GM18909 (cell line): Measurements from ENCODE around the gene F10.
"Not testable (repeated sequence)": the region's sequence is repeated elsewhere in the genome, so short reads cannot be mapped to it uniquely, and the experiment has no call there.

Experiments
- ATAC-seq: cut with Tn5 transposase; IDR thresholded peaks from one replicate; pipeline ENCODE4 v1.9.1; 2021; ENCODE audit warnings: mild to moderate bottlenecking; ENCODE audit not compliant: unreplicated experiment, poor library complexity

F10 gene

DNA sequence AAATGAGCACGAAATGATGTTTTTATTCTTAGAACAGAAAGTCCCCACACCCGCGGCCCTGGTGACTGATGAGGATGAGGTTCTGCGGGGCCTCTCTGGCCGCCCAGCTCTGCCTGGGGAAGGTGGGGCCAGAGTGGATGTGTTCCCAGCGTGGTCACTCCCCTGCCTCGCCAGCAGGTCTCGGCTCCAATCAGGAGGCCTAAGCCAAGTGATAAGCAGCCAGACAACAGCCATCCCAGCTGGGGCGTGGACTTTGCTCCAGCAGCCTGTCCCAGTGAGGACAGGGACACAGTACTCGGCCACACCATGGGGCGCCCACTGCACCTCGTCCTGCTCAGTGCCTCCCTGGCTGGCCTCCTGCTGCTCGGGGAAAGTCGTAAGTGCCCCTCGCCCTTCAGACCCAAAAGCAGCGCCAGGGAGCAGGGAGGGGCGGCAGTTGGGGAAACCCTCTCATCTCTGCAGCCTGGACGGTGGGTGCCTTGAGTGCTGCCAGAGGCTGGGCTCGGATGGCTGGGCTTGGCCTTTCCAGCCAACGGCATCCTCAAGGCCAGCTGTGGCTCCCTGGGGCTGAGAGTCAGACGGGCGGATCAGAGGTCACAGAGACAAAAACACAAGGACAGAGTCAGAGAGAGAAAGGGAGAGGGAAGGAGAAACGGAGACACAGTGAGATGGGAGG, at the start of gene F10:
TSS of gene F10 (plus strand) at position 250 of the 676 bp plus-strand sequence. CDS start at position 307, 57 bp downstream.
- no peak for ATAC-seq

DNA sequence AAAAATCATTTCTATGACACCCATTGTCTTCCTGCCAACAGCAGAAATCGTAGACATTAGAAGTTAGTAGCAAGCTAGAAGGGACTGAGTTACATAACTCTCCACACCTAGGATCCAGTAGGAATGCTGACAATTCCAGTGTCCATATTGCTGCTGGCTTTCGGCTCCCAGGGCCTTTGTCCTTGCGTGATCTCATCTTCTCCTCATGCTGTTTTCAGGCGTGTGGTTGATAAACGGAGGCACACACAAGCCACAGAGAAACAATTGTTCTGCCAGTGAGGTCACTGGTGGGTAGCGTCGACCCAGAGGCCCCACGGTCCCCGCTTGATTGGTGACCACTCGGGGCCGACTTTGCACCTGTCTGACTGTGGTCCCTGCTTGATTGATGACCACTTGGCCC, 48.7 kb upstream of the F10 start:
- ATAC-seq, result no peak

DNA sequence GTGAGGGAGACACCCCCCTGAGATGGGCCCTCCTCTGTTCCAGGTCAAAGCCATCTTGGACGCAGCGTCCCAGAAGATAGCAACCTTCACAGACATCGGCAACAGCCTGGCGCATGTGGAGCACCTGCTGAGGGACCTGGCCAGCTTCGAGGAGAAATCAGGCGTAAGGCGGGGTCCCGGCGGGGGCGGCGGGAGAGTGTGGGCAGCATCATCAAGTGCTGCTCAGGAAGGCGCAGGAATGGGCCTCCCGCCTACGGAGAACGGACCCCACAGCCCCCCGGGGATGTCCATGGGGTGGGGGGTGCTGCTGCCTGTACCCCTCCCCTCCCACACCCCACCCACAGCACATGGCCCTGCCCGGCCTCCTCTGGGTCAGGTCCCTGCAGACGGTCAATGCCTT, 48.2 kb upstream of the F10 start:
- ATAC-seq, result no peak

DNA sequence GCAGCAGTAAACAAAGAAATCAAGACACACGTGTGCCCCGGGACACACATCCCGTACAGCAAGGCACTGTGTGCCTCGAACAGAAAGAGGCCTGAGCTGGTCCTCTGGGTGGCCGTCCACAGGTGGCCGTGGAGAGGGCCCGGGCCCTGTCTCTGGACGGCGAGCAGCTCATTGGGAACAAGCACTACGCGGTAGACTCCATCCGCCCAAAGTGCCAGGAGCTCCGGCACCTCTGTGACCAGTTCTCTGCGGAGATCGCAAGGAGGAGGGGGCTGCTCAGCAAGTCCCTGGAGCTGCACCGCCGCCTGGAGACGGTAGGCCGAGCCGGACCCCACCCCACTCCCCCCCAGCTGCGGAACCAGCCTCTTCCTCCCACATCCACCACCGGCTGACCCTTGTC, 47.7 kb upstream of the F10 start:
- no peak for ATAC-seq

DNA sequence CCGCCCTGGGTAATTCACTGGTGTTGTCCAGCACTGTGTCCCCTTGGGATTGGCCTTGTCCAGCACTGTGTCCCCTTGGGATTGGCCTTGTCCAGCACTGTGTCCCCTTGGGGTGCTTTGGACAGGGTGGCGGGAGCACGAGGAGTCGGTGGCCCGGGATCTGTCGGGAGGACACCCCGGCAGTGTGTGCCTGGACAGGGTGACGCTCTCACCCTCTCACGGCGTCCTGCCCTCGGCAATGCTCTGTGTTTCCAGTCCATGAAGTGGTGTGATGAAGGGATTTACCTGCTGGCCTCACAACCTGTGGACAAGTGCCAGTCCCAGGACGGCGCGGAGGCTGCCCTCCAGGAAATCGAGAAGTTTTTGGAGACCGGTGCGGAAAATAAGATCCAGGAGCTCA, 46.9 kb upstream of the F10 start:
- no peak for ATAC-seq

DNA sequence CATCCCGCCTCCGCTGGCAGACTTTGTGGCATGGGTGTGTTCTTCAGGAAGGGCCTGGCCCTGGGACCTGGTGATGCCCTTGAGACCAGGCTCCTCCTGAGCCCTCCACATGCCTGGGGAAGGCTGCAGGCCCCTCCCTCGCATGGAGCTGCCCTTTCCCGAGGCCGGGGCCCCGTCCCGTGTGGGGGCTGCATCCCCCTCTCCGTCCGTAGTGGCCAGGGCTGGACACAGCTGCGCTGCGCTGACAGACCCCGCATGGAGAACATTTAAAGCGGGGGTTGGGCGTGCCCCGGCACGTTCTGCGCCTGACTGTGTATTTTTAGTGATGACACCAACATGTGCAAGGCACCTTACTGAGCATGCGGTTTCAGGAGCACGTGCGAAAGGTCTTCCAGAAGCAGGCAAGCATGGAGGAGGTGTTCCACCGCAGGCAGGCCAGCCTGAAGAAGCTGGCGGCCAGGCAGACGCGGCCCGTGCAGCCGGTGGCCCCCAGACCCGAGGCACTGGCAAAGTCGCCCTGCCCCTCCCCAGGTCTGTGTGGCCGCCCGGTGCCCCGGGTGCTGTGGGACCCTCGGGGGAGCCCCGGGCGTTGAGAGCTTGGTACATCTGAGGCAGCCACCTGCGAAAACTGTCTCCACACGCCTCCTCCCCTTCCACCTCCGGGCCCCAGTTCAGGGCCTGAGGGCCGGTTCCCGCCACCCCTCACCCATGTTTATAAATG, 45.8 kb upstream of the F10 start:
- ATAC-seq, result no peak

DNA sequence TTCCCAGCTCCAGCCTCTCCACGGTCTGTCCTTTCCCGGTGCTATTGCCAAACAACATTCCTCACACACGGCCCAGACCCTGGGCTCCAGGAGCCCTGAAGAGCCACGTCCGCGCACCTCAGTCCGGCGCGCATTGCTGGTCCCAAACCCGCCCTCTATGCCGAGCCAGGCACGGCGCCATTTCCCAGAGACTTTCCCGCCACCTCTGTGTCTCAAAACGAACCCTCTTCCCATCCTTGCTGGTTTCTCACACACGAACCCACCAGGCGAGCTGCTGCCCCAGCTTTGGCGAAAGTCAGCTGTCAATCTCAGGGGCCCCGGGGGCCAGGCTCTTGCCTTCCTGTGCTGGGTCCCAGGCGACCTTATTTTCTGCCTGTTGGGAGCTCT, 45.0 kb upstream of the F10 start:
- no peak for ATAC-seq

DNA sequence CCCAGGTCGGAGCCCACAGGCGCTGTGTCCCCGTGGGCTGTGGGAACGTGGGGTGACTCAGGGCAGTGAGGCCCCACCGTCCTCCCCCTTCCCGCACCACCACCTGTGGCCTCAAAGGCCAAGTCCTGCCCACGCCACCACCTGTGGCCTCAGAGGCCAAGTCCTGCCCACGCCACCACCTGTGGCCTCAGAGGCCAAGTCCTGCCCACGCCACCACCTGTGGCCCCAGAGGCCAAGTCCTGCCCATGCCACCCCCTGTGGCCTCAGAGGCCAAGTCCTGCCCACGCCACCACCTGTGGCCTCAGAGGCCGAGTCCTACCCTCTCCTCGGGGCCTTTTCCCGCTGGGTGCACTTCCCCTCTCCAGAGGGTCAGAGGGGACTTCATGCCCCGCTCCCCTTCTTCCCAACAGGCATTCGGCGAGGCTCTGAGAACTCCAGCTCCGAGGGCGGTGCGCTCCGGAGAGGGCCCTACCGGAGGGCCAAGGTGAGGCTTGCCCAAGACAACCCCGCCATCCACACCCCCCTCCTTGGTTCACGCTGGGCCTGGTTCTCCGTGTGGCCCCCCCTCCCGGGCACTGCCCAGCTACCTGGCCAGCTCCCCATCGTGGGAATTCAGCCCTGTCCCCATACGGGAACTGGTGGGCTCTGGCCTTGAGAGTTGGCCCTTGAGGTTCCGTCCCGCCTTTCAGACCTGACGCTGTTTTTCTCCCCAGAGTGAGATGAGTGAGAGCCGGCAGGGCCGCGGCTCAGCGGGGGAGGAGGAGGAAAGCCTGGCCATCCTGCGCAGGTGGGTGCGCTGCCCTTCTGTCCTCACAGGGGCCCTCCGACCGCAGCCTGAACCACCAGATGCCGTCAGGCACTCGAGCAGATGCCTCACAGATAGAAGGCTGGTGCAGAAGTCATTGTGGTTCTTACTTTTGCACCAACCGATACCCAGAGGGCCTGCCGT, 44.4 kb upstream of the F10 start:
- no peak for ATAC-seq

DNA sequence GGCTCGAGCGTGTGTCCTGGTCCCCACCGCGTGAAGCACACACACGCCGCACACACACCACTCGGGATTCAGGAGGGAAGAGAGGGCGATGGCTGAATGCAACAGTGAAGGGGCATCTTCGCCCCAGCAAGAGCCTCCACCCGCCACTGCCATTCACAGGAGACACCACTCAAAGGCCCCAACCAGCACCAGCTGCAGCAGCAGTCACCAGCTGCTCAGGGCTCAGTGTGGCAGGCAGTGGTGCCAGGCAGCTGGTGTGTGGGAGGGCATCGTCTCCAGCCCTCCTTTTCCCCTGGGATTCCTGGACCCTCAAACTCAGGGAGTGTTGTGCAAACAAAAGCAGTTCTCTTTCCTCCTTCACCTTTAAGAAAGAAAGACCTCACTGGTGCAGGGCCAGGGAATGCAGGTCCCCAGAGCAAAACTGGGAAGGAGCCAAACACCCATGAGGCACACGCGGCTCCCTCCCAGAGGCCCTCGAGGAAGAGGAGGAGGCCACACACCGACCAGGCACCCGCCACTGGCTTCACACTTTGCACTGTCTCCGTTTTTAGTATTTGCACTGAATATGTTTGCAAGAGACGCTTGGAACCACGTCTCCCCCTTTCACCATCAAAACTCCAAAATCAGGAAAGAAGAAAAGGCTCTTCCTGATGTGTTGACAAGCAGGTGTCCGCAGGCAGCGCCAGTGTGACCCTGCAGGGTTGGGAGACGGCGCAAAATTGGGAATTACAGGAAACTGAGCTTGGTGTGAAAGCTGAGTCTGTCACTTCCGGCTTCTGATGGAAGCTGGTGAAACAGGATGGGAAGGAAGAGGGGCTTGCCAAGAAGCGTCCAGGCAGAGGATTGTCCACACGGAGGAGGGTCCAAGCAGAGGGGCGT, 43.5 kb upstream of the F10 start:
- no peak for ATAC-seq

DNA sequence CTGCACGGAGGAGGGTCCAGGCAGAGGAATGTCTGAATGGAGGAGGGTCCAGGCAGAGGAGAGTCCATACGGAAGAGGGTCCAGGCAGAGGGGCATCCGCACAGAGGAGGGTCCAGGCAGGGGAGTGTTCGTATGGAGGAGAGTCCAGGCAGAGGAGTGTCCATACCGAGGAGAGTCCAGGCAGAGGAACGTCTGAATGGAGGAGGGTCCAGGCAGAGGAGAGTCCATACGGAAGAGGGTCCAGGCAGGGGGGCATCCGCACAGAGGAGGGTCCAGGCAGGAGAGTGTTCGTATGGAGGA, 42.9 kb upstream of the F10 start:
- ATAC-seq, result not testable (repeated sequence)

DNA sequence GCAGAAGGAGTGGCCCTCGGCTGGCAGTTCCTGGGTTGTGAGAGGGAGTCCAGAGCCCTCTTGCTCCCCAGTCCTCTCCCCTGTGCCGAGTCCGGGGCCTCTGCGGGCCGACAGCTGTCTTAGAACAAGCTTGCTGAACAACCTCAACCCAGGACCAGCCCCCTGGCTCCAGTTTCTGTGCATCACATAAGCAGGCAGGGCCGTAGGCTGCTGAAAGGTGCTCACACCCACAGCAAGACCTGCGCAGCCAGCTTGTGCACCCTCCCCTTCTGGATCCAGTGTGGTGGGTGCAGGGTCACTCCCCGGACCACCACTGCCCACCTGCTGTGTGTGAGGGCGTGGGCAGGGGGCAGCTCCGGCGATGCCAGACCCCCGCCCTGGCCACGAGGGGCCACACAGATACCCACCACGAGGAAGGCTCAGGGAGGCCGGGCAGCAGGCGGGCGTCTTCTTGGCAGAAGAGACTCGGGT, 42.2 kb upstream of the F10 start:
- no peak for ATAC-seq

DNA sequence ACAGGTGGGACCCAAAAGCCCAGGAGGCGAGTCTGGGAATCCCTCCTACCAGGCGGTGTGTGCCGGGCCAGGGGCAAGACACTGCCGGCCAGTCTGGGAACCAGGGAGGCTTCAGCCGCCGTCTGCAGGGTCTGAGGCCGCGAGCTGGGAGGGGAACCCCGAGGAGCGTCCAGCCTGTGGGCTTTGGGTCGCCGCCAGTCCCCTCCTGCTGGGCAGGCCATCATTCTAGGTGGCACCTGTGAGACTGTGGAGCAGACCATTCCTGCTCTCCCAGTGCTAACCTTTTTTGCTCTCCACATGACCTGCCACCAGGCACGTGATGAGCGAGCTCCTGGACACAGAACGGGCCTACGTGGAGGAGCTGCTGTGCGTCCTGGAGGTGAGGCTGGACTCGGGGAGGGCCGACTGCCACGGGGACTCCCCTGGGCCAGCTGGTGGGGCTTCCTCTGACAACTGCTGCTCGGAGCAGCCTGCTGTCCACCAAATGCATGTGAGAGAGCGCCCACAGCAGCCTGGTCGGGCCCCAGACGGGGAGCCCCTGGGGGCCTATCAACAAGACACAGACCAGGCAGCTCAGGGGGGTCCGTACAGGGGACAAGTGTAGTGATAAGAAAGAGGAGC, 41.6 kb upstream of the F10 start:
- no peak for ATAC-seq

DNA sequence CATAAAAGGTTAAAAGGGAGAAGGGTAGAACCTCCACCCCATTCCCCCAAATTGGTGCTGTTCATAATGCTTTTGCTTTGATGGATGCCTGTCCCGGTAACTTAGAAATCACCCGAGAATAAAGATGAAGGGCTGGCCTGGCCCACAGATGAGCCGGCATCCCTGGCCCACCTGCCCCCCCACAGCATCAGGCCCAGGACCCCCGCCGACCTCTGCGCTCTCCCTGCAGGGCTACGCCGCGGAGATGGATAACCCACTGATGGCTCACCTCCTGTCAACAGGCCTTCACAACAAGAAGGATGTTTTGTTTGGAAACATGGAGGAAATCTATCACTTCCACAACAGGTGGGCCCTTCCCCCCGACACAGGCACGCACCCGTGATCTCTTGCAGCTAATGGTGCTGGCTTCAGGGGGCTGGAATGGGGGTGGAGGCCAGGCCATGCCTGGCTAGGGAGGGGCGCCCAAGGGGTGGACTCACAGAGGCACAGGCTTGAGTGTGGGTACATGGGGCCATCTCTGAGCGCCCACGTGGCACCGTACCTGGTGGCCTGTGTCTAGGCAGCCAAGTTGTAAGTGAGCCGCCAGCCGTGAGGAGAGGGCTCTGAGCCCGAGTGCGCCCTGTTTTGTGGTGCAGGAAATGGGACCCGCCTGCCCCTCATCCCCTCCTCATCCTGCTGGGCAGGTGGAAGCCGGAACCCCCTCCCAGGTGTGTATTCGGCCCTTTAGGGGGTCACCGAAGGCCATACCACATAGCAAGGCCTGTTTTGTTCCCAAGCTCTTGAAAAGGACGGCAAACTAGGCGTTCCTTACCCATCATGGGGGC, 40.2 kb upstream of the F10 start:
- no peak for ATAC-seq

DNA sequence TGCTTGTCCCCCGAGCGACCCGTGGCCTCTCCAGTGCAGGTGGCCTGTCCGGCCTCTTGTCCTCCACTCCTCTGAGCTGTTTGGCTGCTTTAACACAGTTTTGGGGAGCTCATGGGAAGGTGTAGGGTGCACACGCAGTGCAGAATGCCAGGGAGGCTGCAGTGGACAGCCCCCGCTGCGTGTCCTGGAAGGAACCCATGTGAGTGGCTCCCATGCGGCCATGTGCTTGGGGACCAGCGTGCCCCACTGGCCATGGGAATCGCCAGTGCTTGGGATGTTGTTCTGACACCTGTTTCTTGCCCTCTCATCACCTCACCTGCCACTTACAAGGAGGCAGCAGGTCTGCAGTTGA, 39.6 kb upstream of the F10 start:
- no peak for ATAC-seq

DNA sequence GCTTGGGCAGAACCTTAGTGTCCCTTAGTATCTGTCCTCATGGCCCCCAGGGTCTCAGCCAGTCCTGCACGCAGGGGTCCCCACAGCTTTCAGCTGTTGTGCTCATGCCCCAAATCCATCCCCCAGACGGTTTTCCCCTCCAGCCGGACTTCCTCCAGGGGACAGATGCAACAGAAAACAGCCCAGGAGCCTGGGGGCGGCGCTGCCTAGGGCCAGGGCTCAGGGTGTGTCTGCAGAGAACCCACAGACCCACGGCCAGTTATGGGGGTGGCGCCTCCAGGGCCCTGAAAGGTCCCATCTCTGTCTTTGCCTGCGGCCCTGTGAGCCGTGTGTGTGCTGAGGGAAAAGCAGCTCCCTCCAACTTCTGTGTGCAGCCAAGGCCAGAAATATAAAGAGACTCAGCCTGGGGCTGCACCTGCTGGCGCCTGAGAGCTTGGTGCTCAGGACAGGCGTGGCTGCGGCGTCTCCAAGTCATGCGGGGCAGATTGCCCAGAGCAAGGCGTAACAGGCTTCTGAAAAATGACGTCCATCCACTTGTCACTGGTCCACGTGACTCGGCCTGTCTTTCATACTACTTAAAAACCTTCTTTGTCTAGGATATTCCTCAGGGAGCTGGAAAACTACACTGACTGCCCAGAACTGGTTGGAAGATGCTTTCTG, 39.1 kb upstream of the F10 start:
- ATAC-seq, result no peak

DNA sequence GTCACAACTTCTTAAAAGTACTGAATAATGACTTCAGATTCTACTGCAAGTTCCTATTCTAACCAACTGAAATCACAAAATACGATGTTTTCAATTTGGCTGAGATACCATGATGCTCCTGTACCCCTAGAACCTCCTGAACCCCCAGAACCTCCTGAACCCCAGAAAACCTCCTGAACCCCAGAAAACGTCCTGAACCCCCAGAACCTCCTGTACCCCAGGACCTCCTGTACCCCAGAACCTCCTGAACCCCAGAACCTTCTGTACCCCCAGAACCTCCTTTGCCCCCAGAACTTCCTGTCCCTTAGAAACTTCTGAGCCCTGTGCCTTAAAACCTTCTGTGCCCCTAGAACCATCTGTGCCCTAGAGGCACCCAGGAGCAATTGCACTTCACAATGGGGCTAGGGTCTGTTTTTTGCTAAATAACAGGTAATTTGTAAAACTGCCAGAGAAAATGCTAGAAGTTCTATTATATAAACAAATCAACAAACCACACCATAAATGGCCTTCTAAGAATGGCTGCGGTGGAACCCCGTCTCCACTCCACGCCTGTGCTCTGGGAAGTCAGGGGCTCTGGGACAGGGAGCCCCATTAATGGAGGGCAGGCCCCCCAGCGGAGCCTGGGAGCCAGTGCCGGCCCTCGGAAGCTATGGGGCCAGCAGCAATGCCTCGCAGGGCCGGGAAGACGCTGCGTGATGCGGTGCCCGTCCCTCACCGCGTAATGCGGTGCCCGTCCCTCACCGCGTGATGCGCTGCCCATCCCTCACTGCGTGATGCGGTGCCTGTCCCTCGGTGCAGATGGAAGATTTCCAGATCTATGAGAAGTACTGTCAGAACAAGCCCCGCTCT, 38.3 kb upstream of the F10 start:
- ATAC-seq, result no peak

DNA sequence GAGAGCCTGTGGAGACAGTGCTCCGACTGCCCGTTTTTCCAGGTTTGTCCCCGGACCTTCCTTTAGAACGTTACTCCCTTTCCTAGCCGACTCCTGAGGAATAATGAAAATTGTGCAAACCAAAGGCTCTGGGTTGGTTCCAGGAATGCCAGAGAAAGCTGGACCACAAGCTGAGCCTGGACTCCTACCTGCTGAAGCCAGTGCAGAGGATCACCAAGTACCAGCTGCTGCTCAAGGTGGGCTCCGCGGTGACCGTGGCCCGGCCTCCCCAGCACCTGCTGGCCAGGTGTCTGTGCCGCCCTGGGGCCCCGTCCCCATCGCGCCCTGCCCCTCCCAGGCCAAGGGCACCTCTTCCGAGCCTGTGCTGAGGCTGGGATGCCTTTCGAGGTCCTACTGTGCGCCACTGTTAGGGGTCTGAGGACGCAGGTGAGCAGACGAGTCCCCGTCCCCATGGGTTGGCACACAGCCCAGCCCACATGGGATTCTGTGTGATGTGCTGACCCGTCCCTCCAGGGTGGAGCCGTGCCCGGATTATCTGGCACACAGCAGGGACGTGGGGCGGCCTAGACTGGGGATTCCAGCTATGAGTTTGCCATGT, 37.6 kb upstream of the F10 start:
- no peak for ATAC-seq
